GM12872 (cell line): ENCODE measurements around the gene PFDN2.

Experiments used
- TF ChIP-seq, protein P1 (sequence below): IDR thresholded peaks from 3 replicates; pipeline ENCODE4 v1.5.1; 2011; ENCODE audit warnings: low read depth, mild to moderate bottlenecking, low read length, moderate library complexity; ENCODE audit not compliant: insufficient read depth

PFDN2 gene

DNA sequence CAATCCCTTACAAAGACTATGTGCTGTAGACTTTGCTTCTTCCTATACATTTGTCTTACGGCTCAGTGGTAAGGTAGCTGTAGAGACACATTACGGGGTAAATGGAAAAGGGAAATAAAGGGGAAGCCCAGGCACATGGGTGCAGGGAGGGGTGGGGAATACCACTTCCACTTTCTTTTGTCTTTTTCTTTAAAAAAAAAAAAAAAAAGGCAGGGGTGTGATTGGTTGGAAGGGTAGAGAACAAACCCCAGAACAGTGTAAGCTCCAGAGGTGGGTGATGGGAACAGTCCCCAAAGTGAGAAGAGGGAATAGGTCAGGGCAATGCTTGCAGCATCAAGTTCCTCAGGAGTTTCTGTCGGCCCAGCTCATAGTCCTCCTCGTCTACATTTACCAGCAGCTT, 4.0 kb upstream of the PFDN2 start:
- TF ChIP-seq, protein P1, sequence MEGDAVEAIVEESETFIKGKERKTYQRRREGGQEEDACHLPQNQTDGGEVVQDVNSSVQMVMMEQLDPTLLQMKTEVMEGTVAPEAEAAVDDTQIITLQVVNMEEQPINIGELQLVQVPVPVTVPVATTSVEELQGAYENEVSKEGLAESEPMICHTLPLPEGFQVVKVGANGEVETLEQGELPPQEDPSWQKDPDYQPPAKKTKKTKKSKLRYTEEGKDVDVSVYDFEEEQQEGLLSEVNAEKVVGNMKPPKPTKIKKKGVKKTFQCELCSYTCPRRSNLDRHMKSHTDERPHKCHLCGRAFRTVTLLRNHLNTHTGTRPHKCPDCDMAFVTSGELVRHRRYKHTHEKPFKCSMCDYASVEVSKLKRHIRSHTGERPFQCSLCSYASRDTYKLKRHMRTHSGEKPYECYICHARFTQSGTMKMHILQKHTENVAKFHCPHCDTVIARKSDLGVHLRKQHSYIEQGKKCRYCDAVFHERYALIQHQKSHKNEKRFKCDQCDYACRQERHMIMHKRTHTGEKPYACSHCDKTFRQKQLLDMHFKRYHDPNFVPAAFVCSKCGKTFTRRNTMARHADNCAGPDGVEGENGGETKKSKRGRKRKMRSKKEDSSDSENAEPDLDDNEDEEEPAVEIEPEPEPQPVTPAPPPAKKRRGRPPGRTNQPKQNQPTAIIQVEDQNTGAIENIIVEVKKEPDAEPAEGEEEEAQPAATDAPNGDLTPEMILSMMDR = no peak

DNA sequence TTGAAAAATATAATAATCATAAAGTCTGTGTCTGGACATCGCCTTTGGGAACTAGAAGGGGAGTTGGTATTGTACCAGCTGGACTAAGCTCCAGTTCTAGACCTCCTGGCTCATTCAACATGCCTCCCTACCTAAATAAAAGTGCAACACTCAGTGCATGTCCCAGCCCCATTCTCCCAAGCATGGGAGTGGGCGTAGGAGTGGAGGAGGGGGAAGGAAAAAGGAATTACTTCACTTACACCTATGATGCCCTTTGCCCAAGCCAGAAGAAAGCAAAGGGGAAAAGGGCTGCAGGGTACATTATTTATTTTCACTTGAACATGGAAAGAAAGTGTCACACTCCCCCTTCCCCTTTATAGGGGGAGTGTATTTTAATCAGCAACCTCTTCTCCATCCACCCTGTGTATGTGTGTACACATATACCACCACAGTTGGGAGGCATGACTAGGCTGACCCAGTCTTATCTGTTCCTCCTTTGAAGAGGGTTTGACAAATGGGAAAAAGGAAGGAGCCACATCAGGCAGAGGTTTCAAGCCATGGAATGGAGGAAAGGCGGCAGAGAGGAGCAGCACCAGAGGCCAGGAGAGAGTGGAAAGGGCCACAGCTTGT, 3.3 kb upstream of the PFDN2 start:
- TF ChIP-seq, protein P1 = no peak

DNA sequence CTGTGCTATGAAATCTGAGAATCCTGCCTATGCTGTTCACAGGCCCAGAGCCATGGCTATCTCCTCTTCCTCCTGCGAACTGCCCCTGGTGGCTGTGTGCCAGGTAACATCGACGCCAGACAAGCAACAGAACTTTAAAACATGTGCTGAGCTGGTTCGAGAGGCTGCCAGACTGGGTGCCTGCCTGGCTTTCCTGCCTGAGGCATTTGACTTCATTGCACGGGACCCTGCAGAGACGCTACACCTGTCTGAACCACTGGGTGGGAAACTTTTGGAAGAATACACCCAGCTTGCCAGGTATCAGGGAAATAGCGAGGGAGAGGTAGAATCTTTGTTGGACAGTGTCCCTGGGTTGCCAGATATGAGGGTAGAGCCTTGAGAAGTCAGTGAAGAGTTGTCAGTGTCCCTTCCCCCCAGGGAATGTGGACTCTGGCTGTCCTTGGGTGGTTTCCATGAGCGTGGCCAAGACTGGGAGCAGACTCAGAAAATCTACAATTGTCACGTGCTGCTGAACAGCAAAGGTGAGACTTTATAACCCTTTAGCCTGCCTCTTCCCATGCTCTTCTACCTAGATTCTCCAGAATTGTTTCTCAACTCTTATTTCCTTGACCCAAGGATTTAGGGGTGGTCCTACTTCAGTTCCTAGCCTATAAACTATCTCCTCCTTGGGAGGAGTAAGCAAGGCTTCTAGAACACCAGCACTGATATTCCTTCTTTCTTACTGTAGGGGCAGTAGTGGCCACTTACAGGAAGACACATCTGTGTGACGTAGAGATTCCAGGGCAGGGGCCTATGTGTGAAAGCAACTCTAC, 1.5 kb upstream of the PFDN2 start:
- TF ChIP-seq, protein P1 = peak; percentile 53

DNA sequence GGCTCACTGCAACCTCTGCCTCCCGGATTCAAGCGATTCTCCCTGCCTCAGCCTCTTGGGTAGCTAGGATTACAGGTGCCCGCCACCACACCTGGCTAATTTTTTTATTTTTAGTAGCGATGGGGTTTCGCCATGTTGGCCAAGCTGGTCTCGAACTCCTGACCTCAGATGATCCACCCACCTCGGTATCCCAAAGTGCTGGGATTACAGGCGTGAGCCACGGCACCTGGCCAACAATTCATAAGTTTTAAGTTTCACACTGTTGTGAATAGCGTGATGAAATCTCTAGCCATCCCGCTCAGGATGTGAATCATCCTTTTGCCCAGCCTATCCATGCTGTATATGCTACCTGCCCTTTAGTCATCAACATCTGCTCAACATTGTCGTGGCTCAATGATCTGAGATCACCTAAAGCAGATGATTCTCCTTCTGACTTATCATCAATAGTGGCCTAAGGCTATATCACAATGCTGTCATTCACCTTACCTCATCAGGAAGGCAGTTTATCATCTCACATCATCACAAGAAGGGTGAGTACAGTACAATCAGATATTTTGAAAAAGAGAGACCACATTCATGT, 2.6 kb downstream of the PFDN2 start:
- TF ChIP-seq, protein P1 = no peak

DNA sequence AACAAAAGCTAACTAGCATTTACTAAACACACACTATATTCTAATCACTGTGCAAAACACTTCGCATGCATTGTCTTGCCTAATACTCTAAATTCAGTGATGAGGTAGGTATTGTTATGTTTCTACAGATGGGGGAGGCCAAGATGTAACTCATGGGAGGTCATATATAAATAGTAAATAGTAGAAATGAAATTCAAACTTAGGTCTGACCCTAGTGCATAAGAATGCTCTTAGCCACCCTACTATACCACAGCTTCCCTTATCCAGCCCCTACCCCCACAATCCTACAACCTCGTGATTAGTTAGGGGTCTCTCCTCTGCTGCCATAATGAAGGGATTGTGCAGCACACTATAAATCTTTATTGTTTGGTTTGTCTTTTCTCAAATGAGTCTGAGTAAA, 3.3 kb downstream of the PFDN2 start:
- TF ChIP-seq, protein P1 = no peak

DNA sequence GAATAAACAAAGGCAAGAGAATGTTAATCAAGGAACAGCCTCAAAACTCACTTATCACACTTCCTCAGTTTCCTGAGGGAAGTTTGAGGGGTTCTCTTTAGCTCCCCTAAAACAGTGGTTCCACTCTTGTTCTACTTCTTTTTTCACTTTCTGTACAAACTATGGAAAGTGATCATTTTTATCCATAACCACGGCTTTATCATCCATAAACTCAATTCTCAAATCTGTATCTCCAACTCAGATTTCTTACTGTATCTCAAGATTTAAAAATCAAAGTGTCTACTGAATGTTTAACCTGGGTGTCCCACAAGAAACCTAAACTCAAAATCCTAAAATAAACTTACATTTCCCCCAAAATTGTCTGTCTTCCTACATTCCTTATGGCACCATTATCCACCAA, 3.9 kb downstream of the PFDN2 start:
- TF ChIP-seq, protein P1 = no peak

DNA sequence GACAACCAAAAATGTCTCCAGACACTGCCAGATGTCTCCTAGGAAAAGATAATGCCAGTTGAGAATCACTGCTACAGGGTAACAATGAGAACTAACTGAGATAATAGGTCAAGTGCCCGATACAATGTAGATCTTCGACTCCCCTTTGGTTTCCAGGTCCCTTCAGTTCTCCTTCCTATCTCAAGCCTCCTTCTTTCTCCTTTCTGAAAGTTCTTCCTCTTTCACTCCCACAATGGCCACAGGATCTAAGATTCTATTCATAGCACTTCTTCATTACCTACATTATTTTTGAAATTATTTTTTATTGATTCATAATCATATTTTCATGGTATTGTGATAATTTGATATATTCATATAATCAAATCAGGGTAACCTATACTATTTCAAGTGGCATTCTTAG, 6.3 kb downstream of the PFDN2 start:
- TF ChIP-seq, protein P1 = no peak
